Cardiac fibroblast (primary cell): ENCODE measurements around the gene PHACTR1.

ENCODE experiments used
- DNase-seq, 2 donors: peaks; one replicate each; pipeline versions ENCODE4 v3.0.0 to v3.0.0-alpha.2; 2010; ENCODE audit warnings: low read depth in 2 of 2
- H3K4me3 ChIP-seq, 2 donors: replicated peaks in 1 of 2; 1 replicate in 1 of 2; 2 replicates in 1 of 2; pipeline ENCODE4 v1.5.1; 2011; ENCODE audit warnings: low read depth in 2 of 2, low read length in 2 of 2, mild to moderate bottlenecking in 2 of 2, moderate library complexity in 1 of 2
- TF ChIP-seq, protein P1 (sequence below): IDR thresholded peaks from one replicate; pipeline ENCODE4 v1.5.1; 2011; ENCODE audit warnings: low read depth, mild to moderate bottlenecking, low read length, inconsistent platforms

The PHACTR1 gene

GRCh38 chr6:13166916-13167315 is 450.3 kb downstream of the PHACTR1 start:
- DNase-seq: no peak
- TF ChIP-seq, protein P1, sequence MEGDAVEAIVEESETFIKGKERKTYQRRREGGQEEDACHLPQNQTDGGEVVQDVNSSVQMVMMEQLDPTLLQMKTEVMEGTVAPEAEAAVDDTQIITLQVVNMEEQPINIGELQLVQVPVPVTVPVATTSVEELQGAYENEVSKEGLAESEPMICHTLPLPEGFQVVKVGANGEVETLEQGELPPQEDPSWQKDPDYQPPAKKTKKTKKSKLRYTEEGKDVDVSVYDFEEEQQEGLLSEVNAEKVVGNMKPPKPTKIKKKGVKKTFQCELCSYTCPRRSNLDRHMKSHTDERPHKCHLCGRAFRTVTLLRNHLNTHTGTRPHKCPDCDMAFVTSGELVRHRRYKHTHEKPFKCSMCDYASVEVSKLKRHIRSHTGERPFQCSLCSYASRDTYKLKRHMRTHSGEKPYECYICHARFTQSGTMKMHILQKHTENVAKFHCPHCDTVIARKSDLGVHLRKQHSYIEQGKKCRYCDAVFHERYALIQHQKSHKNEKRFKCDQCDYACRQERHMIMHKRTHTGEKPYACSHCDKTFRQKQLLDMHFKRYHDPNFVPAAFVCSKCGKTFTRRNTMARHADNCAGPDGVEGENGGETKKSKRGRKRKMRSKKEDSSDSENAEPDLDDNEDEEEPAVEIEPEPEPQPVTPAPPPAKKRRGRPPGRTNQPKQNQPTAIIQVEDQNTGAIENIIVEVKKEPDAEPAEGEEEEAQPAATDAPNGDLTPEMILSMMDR: no peak
- no peak overlapping the region for H3K4me3 ChIP-seq

DNA sequence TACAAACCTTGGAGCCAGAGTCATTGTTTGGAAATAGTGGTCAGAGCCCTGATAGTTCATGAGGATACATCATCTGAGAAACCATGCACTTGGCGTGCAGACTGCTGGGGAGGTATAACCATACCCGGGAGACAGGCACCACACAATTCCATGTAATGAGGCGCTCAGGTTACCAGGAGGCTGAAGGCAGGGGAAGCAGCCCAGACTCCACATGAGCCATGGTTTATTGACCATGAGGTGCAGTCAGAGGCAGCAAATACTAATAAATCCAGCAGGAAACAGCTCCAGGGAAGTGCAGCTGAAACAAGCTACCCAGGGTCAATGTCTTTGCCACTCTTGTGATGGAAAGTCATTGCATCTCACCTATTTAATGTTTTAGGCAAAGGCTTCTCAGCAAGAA is 455.7 kb downstream of the PHACTR1 start:
- no peak for DNase-seq
- no peak overlapping the region for H3K4me3 ChIP-seq
- TF ChIP-seq, protein P1: no peak

GRCh38 chr6:13175087-13175486 is 458.5 kb downstream of the PHACTR1 start:
- no peak overlapping the region for H3K4me3 ChIP-seq
- no peak for DNase-seq
- TF ChIP-seq, protein P1: no peak

DNA sequence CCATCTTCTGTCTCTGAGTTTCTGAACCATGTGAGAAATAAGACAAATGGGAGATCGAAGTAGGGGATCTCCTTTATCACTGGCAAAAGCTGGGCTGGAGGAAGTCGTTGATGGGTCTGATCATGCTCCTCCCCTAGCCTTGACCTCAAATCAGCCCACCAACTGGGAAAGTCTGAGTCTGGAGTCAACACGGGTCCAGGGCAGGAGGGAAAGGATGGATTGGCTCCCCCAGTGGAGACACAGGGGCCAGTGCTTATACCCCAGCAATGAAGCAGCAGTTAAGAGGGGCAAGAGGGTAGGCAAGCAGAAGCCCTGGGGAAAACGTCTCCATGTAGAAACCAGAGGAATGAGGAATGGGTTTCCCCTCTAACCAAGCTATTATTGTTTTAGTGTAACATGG is 459.2 kb downstream of the PHACTR1 start:
- DNase-seq: no peak
- H3K4me3 ChIP-seq: no peak overlapping the region
- TF ChIP-seq, protein P1: no peak

- peak in 1 of 2 donors; percentile 10 for DNase-seq
- TF ChIP-seq, protein P1: no peak
- no peak overlapping the region for H3K4me3 ChIP-seq
Observed at GRCh38 chr6:13177664-13178063, 461.1 kb downstream of the PHACTR1 start.

- TF ChIP-seq, protein P1: no peak
- no peak overlapping the region for H3K4me3 ChIP-seq
- DNase-seq: peak in 1 of 2 donors; percentile 4
Observed at GRCh38 chr6:13178107-13178506, 461.5 kb downstream of the PHACTR1 start.

DNA sequence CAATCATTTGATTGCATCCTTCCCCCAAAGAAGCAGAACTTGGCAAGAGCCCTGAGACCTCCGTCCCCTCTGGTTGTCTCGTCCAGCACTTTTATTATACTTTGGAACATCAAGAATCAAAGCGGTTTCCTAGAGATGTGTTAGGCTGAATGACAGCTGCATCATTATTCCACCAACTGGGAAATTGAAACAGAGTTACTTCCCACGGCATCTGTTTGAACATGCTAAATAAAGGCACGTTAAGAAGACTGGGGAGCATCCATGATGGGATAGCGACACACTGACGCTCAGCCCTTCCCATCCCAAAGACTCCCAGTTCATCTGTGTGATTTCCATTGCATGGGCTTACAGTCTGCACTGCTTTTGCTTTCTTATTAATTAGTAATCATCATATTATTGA is 464.0 kb downstream of the PHACTR1 start:
- H3K4me3 ChIP-seq: no peak overlapping the region
- no peak for DNase-seq
- TF ChIP-seq, protein P1: no peak
